ENCODE measurements around the gene UBE4A.
"Not testable (repeated sequence)": the region's sequence is repeated elsewhere in the genome, so short reads cannot be mapped to it uniquely, and the experiment has no call there.

Gene UBE4A

GRCh38 chr11:118397448-118397847, 38.0 kb downstream of the UBE4A start:
- no peak for FAIRE-seq
- DNase-seq (ENCODE audit: insufficient read length, low spot score) = no peak

- FAIRE-seq = no peak
- no peak for DNase-seq (ENCODE audit: insufficient read length, low spot score)
These were observed 39.6 kb downstream of the UBE4A start for GRCh38 chr11:118398791-118399559.

GRCh38 chr11:118401151-118401879, 41.9 kb downstream of the UBE4A start, which contains the start of gene ATP5MG:
ATP5MG (plus strand) TSS chr11:118401606; CDS start chr11:118401666, 60 bp downstream.
- FAIRE-seq = peak; percentile 72
- peak; percentile 86 for DNase-seq (ENCODE audit: insufficient read length, low spot score)

GRCh38 chr11:118401880-118402590, 42.6 kb downstream of the UBE4A start:
- DNase-seq (ENCODE audit: insufficient read length, low spot score) (peak; percentile 9), FAIRE-seq (no peak)

GRCh38 chr11:118402594-118402993, 43.2 kb downstream of the UBE4A start:
- FAIRE-seq; DNase-seq (ENCODE audit: insufficient read length, low spot score): not testable (repeated sequence)

GRCh38 chr11:118406599-118407166, 47.3 kb downstream of the UBE4A start:
- no peak for FAIRE-seq
- DNase-seq (ENCODE audit: insufficient read length, low spot score) = no peak

- no peak for DNase-seq (ENCODE audit: insufficient read length, low spot score)
- no peak for FAIRE-seq
These were observed 50.8 kb downstream of the UBE4A start for GRCh38 chr11:118410055-118410745.

GRCh38 chr11:118411530-118411929, 52.1 kb downstream of the UBE4A start:
- FAIRE-seq (no peak), DNase-seq (ENCODE audit: insufficient read length, low spot score) (no peak)

GRCh38 chr11:118412921-118413320, 53.5 kb downstream of the UBE4A start:
- FAIRE-seq = no peak

GRCh38 chr11:118415062-118415738, 55.8 kb downstream of the UBE4A start:
- DNase-seq (ENCODE audit: insufficient read length, low spot score) = no peak
- FAIRE-seq = no peak

More at GRCh38 chr11:118412921-118413320, 53.5 kb downstream of the UBE4A start:
- DNase-seq (ENCODE audit: insufficient read length, low spot score) = no peak

- FAIRE-seq = peak; percentile 91
- peak; percentile 71 for DNase-seq (ENCODE audit: insufficient read length, low spot score)
These were observed 56.3 kb downstream of the UBE4A start for GRCh38 chr11:118415739-118416068.

- DNase-seq (ENCODE audit: insufficient read length, low spot score); FAIRE-seq: not testable (repeated sequence)
These were observed 57.5 kb downstream of the UBE4A start for GRCh38 chr11:118416900-118417299.

- DNase-seq (ENCODE audit: insufficient read length, low spot score) (no peak), FAIRE-seq (no peak)
These were observed 58.4 kb downstream of the UBE4A start for GRCh38 chr11:118417801-118418200.

- FAIRE-seq (no peak), DNase-seq (ENCODE audit: insufficient read length, low spot score) (no peak)
These were observed 59.4 kb downstream of the UBE4A start for GRCh38 chr11:118418766-118419165.

GRCh38 chr11:118427707-118428106, 68.3 kb downstream of the UBE4A start:
- FAIRE-seq (no peak), DNase-seq (ENCODE audit: insufficient read length, low spot score) (no peak)

GRCh38 chr11:118430956-118431355, 71.6 kb downstream of the UBE4A start:
- no peak for FAIRE-seq
- DNase-seq (ENCODE audit: insufficient read length, low spot score) = no peak

GRCh38 chr11:118434123-118434552, 74.7 kb downstream of the UBE4A start:
- DNase-seq (ENCODE audit: insufficient read length, low spot score) = no peak

GRCh38 chr11:118434553-118435289, 75.3 kb downstream of the UBE4A start:
- DNase-seq (ENCODE audit: insufficient read length, low spot score) (no peak), FAIRE-seq (peak; percentile 16)

More at GRCh38 chr11:118434123-118434552, 74.7 kb downstream of the UBE4A start:
- FAIRE-seq = no peak

- peak; percentile 38 for FAIRE-seq
These were observed 76.0 kb downstream of the UBE4A start for GRCh38 chr11:118435290-118435892.

More at GRCh38 chr11:118435290-118435892, 76.0 kb downstream of the UBE4A start:
- DNase-seq (ENCODE audit: insufficient read length, low spot score) = peak; percentile 51

All from HTR-8/SVneo (cell line).